ENCODE results near the gene MAB21L3. TPM values are rescaled to one million over a fixed set of nuclear protein-coding genes. Genes with fewer than 3 reads are reported as not detected.

The MAB21L3 gene
- total RNA-seq, 1 donor from 2014 or later: not detected

DNA sequence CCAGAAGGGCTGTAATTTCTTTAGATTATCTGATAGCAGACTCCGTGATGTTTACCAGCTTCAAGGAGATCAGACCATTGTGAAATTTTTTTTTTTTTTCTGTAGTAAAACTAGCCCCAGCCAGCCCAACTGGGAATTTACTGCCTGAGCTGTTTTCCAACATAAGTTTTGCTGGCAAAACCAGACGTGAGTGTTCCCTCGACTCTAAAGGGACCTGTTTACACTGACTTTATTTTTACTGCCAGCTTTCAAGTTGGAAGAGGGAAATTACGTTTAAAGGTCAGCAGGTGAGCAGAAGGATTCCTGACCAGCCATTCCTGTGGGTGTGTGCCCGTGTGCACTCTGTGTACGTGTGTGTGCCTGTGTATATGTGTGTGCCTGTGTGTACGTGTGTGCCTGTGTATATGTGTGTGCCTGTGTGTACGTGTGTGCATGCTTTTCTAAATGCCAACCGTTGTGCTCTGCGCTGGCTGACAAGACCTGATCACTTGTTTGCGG is 374 bp downstream of the MAB21L3 start:
- no peak for DNase-seq (ENCODE audit: low read depth in 2 of 2)

DNA sequence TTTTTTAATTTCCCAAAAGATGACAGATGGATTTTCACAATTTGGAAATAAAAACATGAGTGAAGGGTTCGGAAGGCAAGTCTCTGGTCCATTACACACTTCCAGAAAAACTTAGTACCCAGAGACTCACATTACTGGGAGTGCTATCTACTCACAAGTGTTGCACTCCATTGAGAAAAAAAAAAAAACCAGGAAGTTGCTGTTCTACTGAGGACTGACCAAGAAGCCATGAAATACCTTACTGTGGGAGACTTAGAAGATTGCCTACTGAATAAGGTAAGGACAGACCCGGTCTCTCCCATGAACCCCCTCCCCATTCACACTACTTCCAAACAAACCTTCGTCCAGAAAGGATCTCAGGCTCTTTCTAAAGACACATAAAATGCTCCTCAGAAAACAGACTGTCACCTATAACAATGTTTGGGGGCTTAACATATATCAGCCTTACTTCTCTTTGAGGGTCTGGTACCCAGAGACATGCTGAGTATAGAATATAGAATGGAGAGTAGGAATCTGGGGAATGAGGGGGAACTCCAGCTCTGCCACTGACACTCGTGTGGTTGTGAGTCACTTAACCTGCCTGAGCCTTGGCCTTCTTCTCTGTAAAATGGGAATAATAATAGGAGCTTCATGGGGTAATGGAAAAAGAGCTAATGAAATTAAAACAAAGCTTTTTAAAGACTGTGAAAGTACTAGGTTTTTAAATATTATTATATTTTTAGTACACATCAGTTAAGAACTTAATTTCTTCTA is 1.4 kb downstream of the MAB21L3 start:
- DNase-seq (ENCODE audit: low read depth in 2 of 2): no peak

DNA sequence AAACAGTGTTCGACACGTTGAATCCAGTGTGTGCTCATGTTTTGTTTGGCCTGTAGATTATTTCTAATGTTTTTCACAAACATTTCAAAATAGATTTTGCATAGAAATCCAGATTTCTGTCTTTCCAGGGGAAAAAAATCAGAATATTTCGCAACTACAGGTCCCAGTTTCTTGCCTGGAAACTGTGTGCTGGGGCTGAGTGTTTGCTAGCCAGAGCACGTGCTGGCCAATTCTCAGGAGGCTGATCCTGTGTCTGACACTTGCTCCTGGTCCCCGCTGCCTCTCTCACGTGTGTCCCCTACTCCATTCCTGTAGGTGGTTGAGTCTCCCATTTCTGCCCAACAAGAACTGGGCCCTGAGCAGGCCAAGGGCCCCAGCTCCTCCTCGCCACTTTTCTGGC is 2.4 kb downstream of the MAB21L3 start:
- no peak for DNase-seq (ENCODE audit: low read depth in 2 of 2)

DNA sequence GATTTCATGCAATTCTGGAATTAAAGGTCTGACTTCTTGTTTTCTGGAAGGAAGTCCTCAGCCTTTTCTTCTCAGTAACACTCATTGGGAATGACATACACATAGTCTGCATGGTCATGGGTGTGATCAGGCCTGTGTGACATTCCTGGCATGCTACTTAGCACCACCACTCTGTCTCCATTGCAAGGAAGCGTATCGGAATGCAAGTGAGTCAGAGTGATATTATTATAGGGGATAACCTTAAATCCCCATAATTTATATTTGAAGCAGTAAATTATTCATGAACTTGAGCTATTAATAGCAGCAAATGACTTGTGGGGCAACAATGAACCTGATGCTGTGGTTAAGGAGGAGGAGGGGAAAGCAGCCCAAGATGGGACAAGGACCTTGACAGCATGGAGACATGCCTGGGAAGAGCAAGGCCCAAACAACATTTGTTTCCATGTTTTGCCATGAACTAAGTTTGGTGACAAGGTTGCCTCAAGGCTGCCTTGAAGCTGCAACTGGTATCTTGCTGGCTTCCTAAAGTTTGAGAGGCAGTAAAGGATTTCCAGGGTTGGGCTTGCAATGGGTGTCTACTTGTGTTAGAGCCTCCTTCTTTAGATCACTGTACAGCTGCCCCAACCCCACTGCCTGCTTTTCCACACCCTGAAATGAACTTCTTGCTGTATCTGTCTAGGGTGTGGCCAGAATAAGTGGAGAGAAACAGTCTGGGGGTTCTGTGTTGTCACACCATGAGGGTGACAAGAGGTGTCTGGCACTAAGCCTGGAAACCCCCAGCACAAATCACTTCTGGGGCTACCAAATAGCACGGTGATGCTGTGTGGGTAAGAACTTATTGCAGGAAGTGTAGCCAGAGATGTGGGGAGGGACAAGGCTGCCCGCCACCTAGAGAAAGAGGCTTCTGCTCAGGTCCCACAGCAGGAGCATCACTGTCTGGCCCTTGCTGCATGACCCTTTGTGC is 4.6 kb downstream of the MAB21L3 start:
- DNase-seq (ENCODE audit: low read depth in 2 of 2): no peak

DNA sequence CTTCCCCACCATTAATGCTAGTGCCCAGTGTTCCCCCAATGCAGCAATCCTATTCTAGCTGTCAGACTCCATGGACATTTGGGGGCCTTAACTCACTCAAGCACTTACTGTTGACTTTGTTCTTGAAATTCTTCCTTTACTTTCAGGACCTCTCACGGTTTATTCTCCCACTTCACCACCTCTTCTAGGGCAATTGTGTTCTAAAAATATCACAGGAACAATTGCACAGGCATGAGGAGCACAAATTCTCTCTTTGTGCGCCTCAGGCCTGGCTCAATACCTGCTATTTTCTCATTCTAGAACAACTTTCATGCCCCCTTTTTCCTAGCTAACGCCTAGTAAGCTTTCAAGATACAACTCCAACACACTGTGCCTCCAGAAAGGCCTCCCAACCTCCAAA is 7.3 kb downstream of the MAB21L3 start:
- no peak for DNase-seq (ENCODE audit: low read depth in 2 of 2)

DNA sequence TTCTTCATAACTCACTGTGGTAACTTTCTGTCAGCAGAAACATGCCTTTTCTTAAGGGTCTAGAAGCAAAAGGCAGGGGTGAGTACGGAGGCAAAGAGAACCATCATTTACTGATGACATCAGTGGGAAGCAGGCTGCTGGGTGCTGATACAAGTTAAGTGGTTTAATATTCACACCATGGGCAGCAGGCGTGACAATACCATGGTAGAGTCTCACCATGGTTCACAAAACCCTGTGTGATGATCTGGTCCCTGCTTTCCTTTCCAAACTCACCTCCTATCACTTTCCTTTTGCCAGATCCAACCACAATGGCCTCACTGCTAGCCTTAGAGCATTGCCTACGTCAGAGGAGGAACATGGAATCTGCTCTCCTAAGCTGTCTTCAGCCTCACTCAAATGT is 8.7 kb downstream of the MAB21L3 start:
- no peak for DNase-seq (ENCODE audit: low read depth in 2 of 2)

DNA sequence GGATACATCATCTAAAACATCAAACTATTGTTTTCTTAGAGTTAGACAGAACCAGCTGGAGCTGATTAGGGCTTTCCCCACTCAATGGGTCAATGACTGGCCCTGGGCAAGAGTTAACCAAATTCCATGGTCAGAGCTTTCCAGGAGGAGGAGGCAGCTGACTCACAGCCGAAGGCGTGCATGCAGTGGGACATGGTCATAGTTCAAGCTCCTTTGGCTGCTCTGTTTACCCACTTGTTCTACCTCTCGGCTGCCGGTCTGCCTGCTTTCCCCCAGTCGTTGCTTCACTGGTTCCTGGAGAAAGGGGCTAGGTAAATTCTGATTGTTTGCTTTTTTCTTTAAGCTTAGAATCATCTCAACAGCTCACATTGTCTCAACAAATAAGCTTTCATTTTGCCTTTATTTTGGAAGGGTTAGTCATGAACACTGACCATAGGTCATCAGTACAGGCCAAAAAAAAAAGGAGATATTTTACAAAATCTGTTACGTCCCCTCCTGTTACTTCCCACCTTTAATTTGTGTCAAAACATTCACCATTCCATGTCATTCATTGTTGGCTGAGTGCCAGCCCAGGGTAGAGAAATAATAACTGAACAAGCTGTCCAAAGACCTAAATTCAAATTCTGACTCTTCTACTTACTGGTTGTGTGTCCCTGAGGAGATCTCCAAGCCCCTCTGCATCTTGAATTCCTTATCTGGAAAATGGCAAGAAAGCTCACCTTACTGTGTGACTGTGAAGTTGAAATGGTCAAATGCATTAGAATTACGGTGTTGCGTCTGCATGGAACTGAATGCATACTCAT is 12.0 kb downstream of the MAB21L3 start:
- no peak for DNase-seq (ENCODE audit: low read depth in 2 of 2)

DNA sequence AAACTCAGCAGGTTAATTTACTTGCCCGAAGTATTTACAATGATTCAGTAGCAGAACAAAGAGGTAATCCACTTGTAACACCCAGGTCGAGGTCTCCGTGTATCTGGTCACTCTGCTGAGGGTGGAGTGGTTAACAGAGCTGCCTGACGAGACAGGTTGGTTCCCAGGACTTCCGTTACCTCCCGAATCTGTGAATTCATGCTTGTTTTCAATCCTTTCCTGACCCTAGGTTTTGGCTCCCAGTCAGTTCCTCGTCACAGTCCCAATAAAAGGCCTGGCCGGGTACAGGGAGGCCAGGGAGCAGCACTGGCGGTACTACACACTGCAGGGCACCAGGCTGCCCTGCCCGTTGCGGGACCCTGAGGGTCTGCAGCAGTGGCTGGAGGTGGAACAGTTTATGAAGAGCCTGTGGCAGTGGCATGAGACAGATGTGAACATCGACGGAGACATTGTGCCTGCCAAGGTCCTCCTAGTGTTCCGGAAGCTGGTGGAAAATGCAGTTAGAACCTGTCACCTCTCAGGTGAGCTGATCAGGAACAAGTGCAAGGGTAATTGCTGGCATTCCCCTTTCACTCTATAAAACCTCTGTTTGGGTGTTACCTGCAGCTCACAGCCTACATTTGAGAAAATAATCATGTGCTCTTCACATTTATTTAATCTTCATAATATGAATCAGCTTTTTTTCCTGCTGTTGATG is 12.8 kb downstream of the MAB21L3 start:
- DNase-seq (ENCODE audit: low read depth in 2 of 2): no peak

DNA sequence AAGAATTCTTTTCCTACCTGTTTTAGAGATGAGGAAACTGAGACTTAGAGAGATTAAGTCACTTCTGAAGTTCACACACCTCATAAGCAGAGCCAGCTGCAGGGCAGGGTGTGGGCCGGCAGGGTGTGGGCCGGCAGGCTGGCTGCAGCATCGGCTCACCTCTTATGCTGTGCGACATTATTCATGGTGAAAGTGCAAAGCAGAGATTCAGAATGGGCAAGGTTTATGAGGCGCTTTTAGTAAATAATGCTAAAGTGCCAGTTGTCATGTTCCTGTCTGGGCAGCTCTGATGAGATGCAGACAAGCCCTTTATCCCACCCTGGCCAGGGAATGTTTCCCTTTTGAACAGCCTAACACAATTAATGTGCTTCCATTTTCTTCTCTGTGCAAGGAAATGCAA is 14.6 kb downstream of the MAB21L3 start:
- no peak for DNase-seq (ENCODE audit: low read depth in 2 of 2)

DNA sequence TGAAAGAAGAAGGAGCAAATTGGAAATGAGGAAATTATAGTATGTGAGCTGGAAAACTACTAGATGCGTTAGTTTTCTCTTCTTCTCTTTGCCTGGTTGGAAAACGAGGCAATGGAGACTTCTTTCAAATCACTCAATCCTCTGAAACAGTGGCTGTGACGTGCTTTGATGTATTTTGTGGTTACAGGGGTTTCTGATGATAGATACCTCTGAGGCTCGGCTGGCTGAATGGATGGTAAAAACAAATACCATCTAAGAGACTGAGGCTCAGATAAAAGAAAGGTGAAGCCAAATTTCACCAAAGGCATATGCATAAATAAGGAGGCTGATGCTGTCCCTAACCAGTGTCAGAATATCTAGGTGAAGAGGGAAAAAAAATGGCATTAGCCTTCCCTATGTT is 15.1 kb downstream of the MAB21L3 start:
- no peak for DNase-seq (ENCODE audit: low read depth in 2 of 2)

DNA sequence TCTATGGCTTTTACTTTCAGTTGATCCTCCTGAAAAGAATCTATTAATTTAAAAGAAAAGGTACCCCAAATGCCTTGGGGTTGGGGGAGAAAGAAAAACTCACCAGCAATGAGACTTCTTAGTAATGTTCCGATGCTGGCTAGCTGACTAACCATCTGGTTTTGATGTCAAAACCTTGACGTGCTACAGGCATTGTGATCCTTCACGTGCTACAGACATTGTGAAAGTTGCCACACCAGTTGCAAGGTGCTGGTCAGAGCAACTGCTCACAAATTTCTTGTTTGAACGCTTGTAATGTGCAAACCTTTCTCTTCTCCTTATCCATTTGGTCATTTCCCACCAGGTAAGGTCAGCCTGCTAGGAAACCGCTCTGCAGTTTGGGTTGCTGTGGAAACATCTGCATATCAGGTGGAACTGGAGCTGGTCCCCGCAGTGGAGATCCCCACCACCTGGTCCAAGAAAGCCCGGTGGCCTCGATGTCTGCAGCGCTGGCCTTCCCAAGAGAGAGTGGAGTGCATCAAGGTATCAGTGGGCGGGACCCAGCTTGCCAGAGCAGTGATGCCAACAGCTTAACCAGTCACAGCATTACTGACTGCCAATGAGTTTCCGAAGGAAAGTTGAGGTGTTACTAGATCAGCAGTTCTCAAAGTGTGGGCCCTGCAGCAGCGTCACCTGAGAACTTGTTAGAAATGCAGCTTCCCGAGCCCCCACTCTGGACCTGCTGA is 16.1 kb downstream of the MAB21L3 start:
- DNase-seq (ENCODE audit: low read depth in 2 of 2): no peak

DNA sequence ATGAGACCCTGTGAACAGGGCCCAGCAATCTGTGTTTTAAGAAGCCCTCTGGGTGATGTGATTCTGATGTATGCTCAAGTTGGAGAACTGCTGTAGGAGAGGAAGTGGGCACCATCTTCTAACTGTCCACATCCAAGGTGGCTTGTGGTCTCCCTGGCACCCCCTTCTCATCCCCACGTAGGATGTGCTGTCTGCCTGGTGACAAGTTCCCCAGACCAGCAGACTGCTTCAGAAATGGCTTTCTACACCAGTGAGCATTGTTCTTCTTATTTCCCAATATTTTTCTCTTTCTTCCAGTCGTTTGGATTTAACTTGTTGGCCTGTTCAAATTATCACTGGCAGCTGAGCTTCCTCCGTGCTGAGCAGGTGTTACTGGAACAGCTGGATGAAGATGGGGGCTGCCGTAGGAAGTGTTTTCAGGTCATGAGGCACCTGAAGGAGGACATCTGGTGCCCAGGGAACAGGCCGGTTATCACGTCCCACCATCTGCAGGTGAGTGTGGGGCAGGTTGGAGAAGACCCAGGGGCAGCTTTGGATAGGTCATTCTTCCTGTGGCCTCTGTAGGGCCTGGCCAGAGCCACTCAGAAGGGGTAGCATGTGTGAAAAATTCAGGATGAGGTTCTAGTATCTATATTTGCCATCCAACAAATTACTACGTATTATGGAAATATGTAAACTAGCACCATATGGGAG is 16.8 kb downstream of the MAB21L3 start:
- no peak for DNase-seq (ENCODE audit: low read depth in 2 of 2)

DNA sequence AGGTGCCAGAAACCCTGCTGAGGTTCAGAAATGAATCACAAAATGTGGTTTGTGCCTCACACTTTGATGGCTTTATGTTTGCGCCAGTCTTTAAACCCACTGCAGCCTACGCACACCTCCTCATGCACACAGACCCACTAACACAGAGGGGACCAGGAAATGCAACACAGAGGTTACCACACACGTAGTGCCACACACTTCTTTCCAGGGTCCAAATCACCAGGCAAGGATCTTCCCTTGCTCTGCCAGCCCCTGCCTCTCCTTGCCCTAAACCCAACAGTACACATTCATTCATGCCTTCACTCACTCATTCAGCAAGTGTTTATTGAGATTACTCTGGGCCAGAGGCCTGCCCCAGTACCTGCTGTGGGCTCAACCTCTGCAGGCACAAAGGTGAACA is 17.5 kb downstream of the MAB21L3 start:
- DNase-seq (ENCODE audit: low read depth in 2 of 2): no peak

DNA sequence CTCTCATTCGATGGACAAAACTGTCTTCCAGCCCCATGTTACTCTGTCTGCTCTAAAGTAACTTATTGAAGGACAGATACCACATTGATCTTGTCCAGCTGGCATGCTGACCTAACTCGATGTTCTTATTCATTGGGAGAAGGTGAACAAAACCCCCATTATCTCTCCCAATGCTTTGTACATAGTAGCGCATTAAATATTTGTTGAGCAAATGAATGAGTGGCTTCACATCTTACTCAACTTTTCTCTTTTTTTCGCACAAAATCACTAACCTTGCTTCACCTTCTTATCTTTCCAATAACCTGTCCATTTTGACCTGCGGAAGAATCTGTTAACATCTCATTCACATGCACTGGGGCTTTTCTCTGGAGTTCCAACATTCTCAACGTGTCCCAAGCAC is 18.3 kb downstream of the MAB21L3 start:
- DNase-seq (ENCODE audit: low read depth in 2 of 2): no peak

DNA sequence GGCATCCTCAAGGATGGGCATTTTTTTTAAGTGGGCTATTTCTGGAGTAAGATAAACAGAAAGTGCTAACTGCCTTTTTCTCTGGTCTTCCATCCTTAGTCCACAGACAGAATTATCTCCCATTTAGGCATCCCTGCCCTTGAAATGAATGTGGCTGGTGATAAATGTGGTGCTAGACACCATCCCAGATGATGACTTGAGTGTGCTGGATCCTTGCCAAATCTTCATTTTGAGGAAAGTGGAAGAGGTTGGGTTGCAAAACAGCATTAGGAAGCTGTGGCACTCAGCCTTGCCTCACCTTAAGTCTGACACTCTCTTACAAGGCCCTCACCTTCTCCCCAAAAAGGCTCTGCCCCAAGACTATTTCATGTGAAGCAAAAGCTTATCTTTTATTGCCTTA is 19.2 kb downstream of the MAB21L3 start:
- DNase-seq (ENCODE audit: low read depth in 2 of 2): no peak

DNA sequence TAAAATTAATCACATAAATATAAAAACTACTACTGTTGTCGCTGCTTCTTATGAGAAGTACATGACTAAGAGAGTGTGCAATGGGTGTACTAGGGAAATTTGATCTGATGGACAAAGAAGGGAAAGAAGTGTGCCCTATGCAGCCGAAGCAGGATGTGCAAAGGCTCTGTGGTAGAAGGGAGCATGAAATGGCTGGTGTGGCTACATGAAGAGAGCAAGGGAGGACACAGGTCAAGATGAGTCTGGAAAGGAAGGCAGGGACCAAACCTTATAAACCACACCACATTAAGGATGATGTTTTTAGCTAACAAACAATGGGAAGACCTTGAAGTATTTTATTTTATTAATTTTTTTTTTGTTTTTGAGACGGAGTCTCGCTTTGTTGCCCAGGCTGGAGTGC is 20.0 kb downstream of the MAB21L3 start:
- DNase-seq (ENCODE audit: low read depth in 2 of 2): no peak

DNA sequence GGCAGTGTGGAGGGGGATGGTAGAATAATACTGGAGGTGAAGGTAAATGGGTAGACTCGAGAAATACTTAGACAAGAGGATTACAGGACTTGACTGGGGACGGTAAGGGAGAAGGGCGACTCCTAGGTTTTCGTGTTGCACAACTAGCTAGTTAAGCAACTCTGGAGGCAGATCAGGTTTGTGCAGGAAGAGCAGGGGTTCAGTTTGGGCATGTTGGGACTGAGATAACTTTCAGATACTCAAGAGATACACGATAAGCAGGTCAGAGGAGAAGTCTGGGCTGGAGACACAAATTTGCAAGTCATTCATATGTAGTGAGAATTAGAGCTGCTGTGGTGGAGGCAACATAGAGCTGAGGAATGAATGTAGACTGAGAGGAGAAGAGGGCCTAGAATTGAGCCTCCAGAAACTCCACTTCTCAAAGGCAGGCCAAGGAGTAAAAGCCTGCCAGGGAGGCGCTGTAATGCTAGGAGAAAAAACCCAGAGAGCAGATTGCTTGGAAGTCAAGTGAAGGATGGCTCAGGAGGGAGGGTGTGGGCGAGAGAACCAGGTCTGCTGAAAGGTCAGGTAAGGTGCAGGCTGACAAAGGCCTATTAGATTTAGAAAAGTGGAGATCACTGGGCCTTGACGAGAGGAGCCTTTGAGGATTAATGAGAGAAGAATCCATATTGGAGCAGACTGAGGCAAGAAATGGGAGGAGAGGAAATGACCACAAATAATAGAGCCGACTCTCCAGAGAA is 20.8 kb downstream of the MAB21L3 start:
- DNase-seq (ENCODE audit: low read depth in 2 of 2): no peak

DNA sequence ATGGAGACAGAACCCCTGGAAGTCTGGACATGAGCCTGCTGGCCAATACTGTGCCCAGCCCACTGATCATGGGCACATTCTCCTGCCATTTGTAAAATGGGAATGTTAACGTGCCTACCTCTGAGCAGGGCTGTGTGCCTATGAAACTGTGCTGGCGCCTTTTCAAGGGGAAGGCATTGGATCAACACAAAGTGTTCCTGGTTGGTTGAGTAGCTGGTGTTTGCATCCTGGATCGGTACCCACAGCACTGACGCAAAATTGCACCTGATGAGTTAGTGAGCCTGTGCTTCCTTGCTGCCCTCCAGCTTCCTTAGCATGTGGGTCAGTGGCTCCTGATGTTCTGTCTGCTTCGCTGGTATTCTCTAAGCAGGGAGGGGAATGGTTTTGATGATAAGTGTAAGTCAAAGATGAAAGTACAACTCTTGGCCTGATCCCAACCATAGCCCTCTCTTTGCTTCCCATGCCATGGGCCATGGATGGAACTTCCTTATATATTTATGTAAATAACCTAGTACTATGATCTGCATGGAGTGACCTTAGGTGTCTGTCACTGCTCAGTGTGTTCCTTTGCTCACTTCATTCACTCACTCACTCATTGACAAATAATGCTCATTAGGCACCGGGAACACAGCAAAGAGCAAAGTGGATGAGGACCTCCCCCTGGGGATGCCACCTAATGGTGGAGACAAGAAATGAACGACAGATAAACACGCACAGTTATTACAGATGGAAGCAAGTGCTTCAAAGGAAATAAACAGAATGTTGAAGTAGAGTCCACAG is 22.7 kb downstream of the MAB21L3 start:
- no peak for DNase-seq (ENCODE audit: low read depth in 2 of 2)

DNA sequence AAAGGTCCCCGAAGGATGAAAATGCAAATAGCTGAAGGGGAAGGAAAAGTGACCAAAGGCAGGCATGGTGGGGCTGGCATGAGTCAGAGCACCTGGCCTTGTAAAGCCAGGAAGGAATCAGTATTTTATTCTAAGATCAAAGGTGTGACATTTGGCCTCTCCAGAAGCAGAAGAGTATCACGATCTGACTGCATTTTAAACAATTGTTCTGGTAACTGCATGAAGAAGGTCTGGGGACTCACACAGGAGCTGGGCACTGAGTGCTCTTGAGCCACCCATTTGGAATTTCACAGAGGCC is 23.2 kb downstream of the MAB21L3 start:
- no peak for DNase-seq (ENCODE audit: low read depth in 2 of 2)

All from lung microvascular endothelial cell (primary cell).